ENCODE results near the gene PUM2. TPM values are rescaled to one million over a fixed set of nuclear protein-coding genes. Genes with fewer than 3 reads are reported as not detected.
A peak's percentile ranks its signal among the peaks of the same experiment; 100 is the strongest.
"Not testable (repeated sequence)": the region's sequence is repeated elsewhere in the genome, so short reads cannot be mapped to it uniquely, and the experiment has no call there.

The PUM2 gene
- total and polyA plus RNA-seq, 2 experiments from 2014 or later = 13.6 to 18.3 TPM

DNA sequence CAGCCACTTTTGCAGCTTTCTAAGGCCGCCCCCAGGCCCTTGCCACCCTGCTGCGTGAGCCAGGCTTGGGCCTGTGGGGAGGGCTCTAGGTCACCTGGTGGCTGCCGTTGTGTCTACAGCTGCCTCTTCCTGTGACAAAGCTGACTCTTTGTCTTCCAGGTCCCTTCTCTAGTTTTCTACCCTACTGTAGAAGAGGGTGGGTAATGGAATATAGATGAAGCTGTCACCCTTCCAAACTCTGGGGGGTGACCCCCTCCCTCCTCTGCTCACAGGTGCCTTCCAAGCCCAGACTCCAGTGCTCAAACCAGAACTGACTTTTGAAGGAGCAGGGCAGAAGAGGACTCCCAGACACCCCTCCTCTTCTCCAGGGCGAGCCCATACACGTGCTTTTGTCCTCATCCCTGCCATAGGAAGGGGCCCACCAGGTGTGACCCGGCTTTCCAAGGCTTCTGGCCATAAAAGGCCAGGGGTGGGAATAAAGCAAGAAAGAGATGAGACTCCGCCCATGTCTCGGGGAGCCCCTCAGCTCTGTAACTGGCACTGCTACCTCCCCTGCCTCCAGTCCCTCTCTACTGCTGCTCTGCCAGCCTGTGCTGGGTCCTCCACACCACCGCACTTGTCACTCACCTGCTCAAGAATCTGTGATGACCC lies 107.8 kb downstream of the PUM2 start:
- H3K79me2 ChIP-seq (ENCODE audit: insufficient read depth) = no peaks in the 10 kb centered on the region
- H2AFZ ChIP-seq = no peak overlapping the region
- H3K27ac ChIP-seq = no peak overlapping the region
- DNase-seq = no peak
- no peaks in the 10 kb centered on the region for H3K9me3 ChIP-seq (ENCODE audit: low read depth)
- no peaks in the 10 kb centered on the region for H3K27me3 ChIP-seq (replicated peaks; ENCODE audit: insufficient read depth)
- H3K4me3 ChIP-seq = no peak overlapping the region
- no peak overlapping the region for H3K9ac ChIP-seq
- H3K36me3 ChIP-seq (ENCODE audit: low read depth) = 0 out of 2 replicates have a peak, but pooled peaks cover 5% of the 10 kb centered on the region
- peaks cover 26% of the 10 kb centered on the region; the same call in 1 of the 2 replicates for H3F3A ChIP-seq (ENCODE audit: insufficient read depth)
- H3K4me1 ChIP-seq (ENCODE audit: insufficient read depth) = no peaks in the 10 kb centered on the region
- TF ChIP-seq EZH2 (IDR thresholded peaks at IDR 0.05; ENCODE audit: insufficient read depth, poor library complexity, severe bottlenecking) (no peak), EZH2phosphoT487 (IDR thresholded peaks at IDR 0.05; ENCODE audit: insufficient read depth, low read depth) (no peak)
- no peaks in the 10 kb centered on the region for H4K20me1 ChIP-seq (ENCODE audit: insufficient read depth)
- in situ Hi-C loops (cut with MboI) = no loop called here
- H3K9me2 ChIP-seq (ENCODE audit: insufficient read depth) = no peaks in the 10 kb centered on the region
- H3K4me2 ChIP-seq (ENCODE audit: unreplicated experiment) = no peak overlapping the region
- WGBS, 2 experiments (ENCODE audit: low coverage in 1 of 2, low lambda C conversion rate in 2 of 2, missing lambda C conversion rate in 2 of 2) = 70 to 71% methylated on average over 9 of the region's 9 CpGs

DNA sequence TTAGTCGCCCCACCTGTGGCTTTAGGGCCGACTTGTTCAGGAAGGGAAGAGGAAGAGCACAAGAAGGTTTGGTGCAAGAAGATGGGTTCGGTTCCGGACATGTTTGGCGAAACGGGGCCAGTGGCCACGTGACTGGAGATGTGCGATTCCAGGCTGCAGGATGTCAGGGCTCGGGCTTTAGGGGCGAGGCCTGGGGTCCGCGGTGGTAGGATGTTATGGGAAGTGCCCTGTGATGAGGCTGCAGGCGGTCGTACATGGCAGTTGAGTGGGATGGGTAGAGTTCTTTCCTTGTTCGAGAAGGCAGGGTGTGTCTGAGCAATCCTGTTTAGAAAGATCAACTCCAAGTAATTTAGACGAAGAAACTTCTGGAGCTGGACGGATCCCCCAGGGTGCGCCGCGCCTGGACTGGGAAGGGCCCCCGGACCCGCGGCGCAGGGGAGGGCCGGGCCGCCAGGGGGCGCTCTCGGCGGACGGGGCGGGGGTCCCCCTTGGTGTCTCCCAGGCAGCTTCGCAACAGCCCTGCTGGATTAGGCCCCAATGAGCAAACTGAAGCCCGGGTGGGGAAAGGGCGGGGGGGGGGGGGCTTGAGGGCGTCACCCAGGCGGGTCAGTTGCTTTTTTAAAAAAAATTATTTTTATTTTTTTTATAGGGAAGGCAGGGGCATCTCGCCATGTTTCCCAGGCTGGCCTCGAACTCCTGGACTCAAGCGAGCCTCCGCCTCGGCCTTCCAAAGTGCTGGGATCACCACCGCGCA lies 108.5 kb downstream of the PUM2 start:
- WGBS, 2 experiments (ENCODE audit: low coverage in 1 of 2, low lambda C conversion rate in 2 of 2, missing lambda C conversion rate in 2 of 2) = 46 to 49% methylated on average over 33 to 42 of the region's 43 CpGs
- no peak overlapping the region for H3K9ac ChIP-seq
- 0 out of 2 replicates have a peak, but pooled peaks cover 1% of the 10 kb centered on the region for H3K36me3 ChIP-seq (ENCODE audit: low read depth)
- no peak overlapping the region for H3K4me3 ChIP-seq
- H3K79me2 ChIP-seq (ENCODE audit: insufficient read depth) = no peaks in the 10 kb centered on the region
- peak overlapping the region; percentile 19; the same call in 1 of the 2 replicates for H2AFZ ChIP-seq
- TF ChIP-seq EZH2 (IDR thresholded peaks at IDR 0.05; ENCODE audit: insufficient read depth, poor library complexity, severe bottlenecking) = no peak
- no peak for TF ChIP-seq EZH2phosphoT487 (IDR thresholded peaks at IDR 0.05; ENCODE audit: insufficient read depth, low read depth)
- no peaks in the 10 kb centered on the region for H3K4me1 ChIP-seq (ENCODE audit: insufficient read depth)
- peak overlapping the region; percentile 21 for H3K4me2 ChIP-seq (ENCODE audit: unreplicated experiment)
- H3K9me3 ChIP-seq (ENCODE audit: low read depth) = no peaks in the 10 kb centered on the region
- no peak overlapping the region for H3K27ac ChIP-seq
- DNase-seq = no peak
- H3K27me3 ChIP-seq (replicated peaks; ENCODE audit: insufficient read depth) = no peaks in the 10 kb centered on the region
- in situ Hi-C loops (cut with MboI) = no loop called here
- H3K9me2 ChIP-seq (ENCODE audit: insufficient read depth) = no peaks in the 10 kb centered on the region
- H4K20me1 ChIP-seq (ENCODE audit: insufficient read depth) = no peaks in the 10 kb centered on the region
- H3F3A ChIP-seq (ENCODE audit: insufficient read depth) = peaks cover 26% of the 10 kb centered on the region; the same call in 1 of the 2 replicates

DNA sequence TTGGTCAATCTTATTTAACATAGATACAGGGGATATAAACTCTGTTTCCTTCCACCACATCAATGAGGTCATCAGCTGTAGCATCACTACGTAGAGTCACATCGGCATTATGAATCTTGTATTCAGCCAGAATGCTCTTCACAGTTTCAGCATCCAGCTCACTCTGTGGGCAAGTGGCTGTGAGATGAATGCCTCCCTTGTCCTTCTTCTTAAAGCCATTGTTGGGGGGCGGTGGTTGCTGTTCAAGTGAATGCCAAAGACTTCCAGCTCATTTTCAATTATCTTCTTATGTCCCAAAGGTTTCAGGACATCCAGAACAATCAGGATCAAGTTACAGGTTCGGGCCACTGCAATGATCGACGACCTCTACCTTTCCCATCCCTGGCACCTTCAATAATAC lies 110.4 kb downstream of the PUM2 start:
- in situ Hi-C loops (cut with MboI); H3K9ac ChIP-seq; H3K4me1 ChIP-seq (ENCODE audit: insufficient read depth); H3K9me2 ChIP-seq (ENCODE audit: insufficient read depth); DNase-seq; H3K27ac ChIP-seq; H3K36me3 ChIP-seq (ENCODE audit: low read depth); H3K79me2 ChIP-seq (ENCODE audit: insufficient read depth); H3K27me3 ChIP-seq (replicated peaks; ENCODE audit: insufficient read depth); H2AFZ ChIP-seq; H3K4me2 ChIP-seq (ENCODE audit: unreplicated experiment); H4K20me1 ChIP-seq (ENCODE audit: insufficient read depth); H3K4me3 ChIP-seq; H3K9me3 ChIP-seq (ENCODE audit: low read depth): not testable (repeated sequence)
- whole genome bisulfite sequencing, 2 experiments (ENCODE audit: low coverage in 1 of 2, low lambda C conversion rate in 2 of 2, missing lambda C conversion rate in 2 of 2) = 91 to 93% methylated on average over 6 of the region's 6 CpGs
- peaks cover 17% of the 10 kb centered on the region; the same call in 1 of the 2 replicates for H3F3A ChIP-seq (ENCODE audit: insufficient read depth)

DNA sequence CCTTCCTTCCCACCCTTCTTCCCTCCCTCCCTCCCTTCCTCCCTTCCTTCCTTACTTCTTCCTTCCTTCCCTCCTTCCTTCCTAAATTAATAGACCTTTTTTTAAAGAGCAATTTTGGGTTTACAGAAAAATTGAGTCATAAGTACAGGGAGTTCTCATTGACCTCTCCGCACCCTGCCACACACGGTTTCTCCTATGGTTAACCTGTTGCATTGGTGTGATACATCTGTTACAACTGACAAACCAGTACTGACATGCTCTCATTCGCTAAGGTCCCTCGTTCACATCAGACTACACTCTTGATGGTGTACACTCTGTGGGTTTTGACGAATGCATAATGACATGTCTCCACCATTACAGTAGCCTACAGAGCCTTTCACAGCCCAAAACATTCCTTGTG lies 114.1 kb downstream of the PUM2 start:
- DNase-seq = no peak
- no peaks in the 10 kb centered on the region for H3K27me3 ChIP-seq (replicated peaks; ENCODE audit: insufficient read depth)
- in situ Hi-C loops (cut with MboI) = no loop called here
- no peaks in the 10 kb centered on the region for H3K9me2 ChIP-seq (ENCODE audit: insufficient read depth)
- no peak for TF ChIP-seq EZH2phosphoT487 (IDR thresholded peaks at IDR 0.05; ENCODE audit: insufficient read depth, low read depth)
- no peak for TF ChIP-seq EZH2 (IDR thresholded peaks at IDR 0.05; ENCODE audit: insufficient read depth, poor library complexity, severe bottlenecking)
- H3K4me3 ChIP-seq = no peak overlapping the region
- no peaks in the 10 kb centered on the region for H3F3A ChIP-seq (ENCODE audit: insufficient read depth)
- no peak overlapping the region for H3K27ac ChIP-seq
- H2AFZ ChIP-seq = no peak overlapping the region
- H3K4me1 ChIP-seq (ENCODE audit: insufficient read depth) = peaks cover 2% of the 10 kb centered on the region; the same call in 1 of the 2 replicates
- no peak overlapping the region for H3K4me2 ChIP-seq (ENCODE audit: unreplicated experiment)
- WGBS, 2 experiments (ENCODE audit: low coverage in 1 of 2, low lambda C conversion rate in 2 of 2, missing lambda C conversion rate in 2 of 2) = 53 to 57% methylated on average over 5 of the region's 5 CpGs
- no peaks in the 10 kb centered on the region for H3K9me3 ChIP-seq (ENCODE audit: low read depth)
- no peak overlapping the region for H3K9ac ChIP-seq
- H4K20me1 ChIP-seq (ENCODE audit: insufficient read depth) = no peaks in the 10 kb centered on the region
- H3K36me3 ChIP-seq (ENCODE audit: low read depth) = no peaks in the 10 kb centered on the region
- H3K79me2 ChIP-seq (ENCODE audit: insufficient read depth) = no peaks in the 10 kb centered on the region

Data from GM23248 (cell line).